C4-2B (cell line): ENCODE results near the gene SCYL1.

Source experiments
- ZFX ChIP-seq: fragments of 450-650 bp; IDR thresholded peaks from 2 replicates; pipeline ENCODE4 v1.6.1; 2017
- TF ChIP-seq, protein P1 (sequence below): fragments of 450-650 bp; conservative IDR thresholded peaks from 2 replicates; pipeline ENCODE4 v1.5.1; 2017; ENCODE audit warnings: mild to moderate bottlenecking

DNA sequence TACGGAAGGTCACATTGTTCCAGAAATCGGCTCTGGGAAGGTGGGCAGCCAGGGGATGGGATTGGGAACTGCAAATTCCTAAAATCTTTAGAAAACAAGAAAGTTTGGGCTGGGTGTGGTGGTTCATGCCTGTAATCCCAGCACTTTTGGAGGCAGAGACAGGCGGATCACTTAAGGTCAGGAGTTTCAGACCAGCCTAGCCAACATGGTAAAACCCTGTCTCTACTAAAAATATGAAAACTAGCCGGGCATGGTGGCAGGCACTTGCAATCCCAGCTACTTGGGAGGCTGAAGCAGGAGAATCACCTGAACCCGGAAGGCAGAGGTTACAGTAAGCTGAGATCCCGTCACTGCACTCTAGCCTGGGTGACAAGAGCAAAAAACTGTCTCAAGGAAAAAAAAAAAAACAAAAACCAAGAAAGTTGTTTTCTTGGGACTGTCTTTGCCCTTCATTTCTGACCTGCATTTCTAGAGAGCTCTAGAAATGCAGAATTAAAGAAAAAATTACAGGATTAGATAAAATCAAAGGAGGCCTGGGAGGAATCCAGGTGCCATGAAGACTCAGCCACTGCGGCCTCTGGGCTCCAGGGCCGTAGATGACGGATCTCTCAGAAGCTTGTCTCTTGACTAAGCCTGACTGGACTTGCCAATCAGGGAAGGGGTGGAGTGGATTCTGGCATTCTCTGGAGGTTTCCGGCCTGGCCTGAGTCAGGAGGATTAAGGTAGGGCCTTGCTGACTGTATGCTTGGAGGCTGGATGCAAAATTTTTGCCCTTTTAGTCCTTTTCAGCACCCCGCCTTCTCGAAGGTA, 31.3 kb upstream of the SCYL1 start:
- TF ChIP-seq, protein P1, sequence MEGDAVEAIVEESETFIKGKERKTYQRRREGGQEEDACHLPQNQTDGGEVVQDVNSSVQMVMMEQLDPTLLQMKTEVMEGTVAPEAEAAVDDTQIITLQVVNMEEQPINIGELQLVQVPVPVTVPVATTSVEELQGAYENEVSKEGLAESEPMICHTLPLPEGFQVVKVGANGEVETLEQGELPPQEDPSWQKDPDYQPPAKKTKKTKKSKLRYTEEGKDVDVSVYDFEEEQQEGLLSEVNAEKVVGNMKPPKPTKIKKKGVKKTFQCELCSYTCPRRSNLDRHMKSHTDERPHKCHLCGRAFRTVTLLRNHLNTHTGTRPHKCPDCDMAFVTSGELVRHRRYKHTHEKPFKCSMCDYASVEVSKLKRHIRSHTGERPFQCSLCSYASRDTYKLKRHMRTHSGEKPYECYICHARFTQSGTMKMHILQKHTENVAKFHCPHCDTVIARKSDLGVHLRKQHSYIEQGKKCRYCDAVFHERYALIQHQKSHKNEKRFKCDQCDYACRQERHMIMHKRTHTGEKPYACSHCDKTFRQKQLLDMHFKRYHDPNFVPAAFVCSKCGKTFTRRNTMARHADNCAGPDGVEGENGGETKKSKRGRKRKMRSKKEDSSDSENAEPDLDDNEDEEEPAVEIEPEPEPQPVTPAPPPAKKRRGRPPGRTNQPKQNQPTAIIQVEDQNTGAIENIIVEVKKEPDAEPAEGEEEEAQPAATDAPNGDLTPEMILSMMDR, result no peak
- no peak for TF ChIP-seq ZFX
